ENCODE measurements around the gene AKAP13.

Gene AKAP13

GRCh38 chr15:85474700-85475316 is 94.4 kb downstream of the AKAP13 start:
- TF ChIP-seq CEBPB (IDR thresholded peaks at IDR 0.05), result no peak
- TF ChIP-seq NFIC (IDR thresholded peaks at IDR 0.05), result no peak
- TF ChIP-seq EGR1 (IDR thresholded peaks at IDR 0.05), result no peak

- no peak for TF ChIP-seq CREB1 (IDR thresholded peaks at IDR 0.05; ENCODE audit: low read depth)
- no peak for TF ChIP-seq TCF12 (IDR thresholded peaks at IDR 0.05; ENCODE audit: low read depth)
- TF ChIP-seq CEBPB (IDR thresholded peaks at IDR 0.05), result no peak
- no peak for TF ChIP-seq RAD21 (IDR thresholded peaks at IDR 0.05; ENCODE audit: low read depth)
- no peak for TF ChIP-seq NFIC (IDR thresholded peaks at IDR 0.05)
Measured at GRCh38 chr15:85475317-85475701, 94.9 kb downstream of the AKAP13 start.

GRCh38 chr15:85475711-85476110 is 95.3 kb downstream of the AKAP13 start:
- TF ChIP-seq EGR1 (IDR thresholded peaks at IDR 0.05) (no peak), EP300 (IDR thresholded peaks at IDR 0.05; ENCODE audit: borderline replicate concordance) (no peak), TCF12 (IDR thresholded peaks at IDR 0.05; ENCODE audit: low read depth) (no peak), ZBTB7A (IDR thresholded peaks at IDR 0.05; ENCODE audit: low read depth) (no peak), FOXM1 (IDR thresholded peaks at IDR 0.05; ENCODE audit: borderline replicate concordance, low read depth) (no peak), USF1 (IDR thresholded peaks at IDR 0.05) (no peak), MAX (IDR thresholded peaks at IDR 0.05) (no peak), RAD21 (IDR thresholded peaks at IDR 0.05; ENCODE audit: low read depth) (no peak), TAF1 (IDR thresholded peaks at IDR 0.05; ENCODE audit: low read depth) (no peak), CEBPB (IDR thresholded peaks at IDR 0.05) (no peak), TEAD4 (IDR thresholded peaks at IDR 0.05) (no peak)

- no peak for TF ChIP-seq CEBPB (IDR thresholded peaks at IDR 0.05)
- TF ChIP-seq CREB1 (IDR thresholded peaks at IDR 0.05; ENCODE audit: low read depth), result no peak
- no peak for TF ChIP-seq TEAD4 (IDR thresholded peaks at IDR 0.05)
- TF ChIP-seq TAF1 (IDR thresholded peaks at IDR 0.05; ENCODE audit: low read depth), result no peak
- no peak for TF ChIP-seq EP300 (IDR thresholded peaks at IDR 0.05; ENCODE audit: borderline replicate concordance)
- no peak for TF ChIP-seq FOXM1 (IDR thresholded peaks at IDR 0.05; ENCODE audit: borderline replicate concordance, low read depth)
- no peak for TF ChIP-seq RAD21 (IDR thresholded peaks at IDR 0.05; ENCODE audit: low read depth)
- TF ChIP-seq REST (IDR thresholded peaks at IDR 0.05; ENCODE audit: low read depth), result no peak
- TF ChIP-seq TCF12 (IDR thresholded peaks at IDR 0.05; ENCODE audit: low read depth), result no peak
- TF ChIP-seq ZBTB7A (IDR thresholded peaks at IDR 0.05; ENCODE audit: low read depth), result no peak
- TF ChIP-seq YY1 (IDR thresholded peaks at IDR 0.05; ENCODE audit: low read depth), result no peak
- no peak for TF ChIP-seq USF1 (IDR thresholded peaks at IDR 0.05)
- no peak for TF ChIP-seq MAX (IDR thresholded peaks at IDR 0.05)
- TF ChIP-seq NFIC (IDR thresholded peaks at IDR 0.05), result no peak
- TF ChIP-seq EGR1 (IDR thresholded peaks at IDR 0.05), result no peak
Measured at GRCh38 chr15:85477061-85477460, 96.7 kb downstream of the AKAP13 start.

- TF ChIP-seq EP300 (IDR thresholded peaks at IDR 0.05; ENCODE audit: borderline replicate concordance) (no peak), CEBPB (IDR thresholded peaks at IDR 0.05) (no peak), USF1 (IDR thresholded peaks at IDR 0.05) (no peak), ZBTB7A (IDR thresholded peaks at IDR 0.05; ENCODE audit: low read depth) (no peak), TEAD4 (IDR thresholded peaks at IDR 0.05) (no peak), REST (IDR thresholded peaks at IDR 0.05; ENCODE audit: low read depth) (no peak), EGR1 (IDR thresholded peaks at IDR 0.05) (no peak), YY1 (IDR thresholded peaks at IDR 0.05; ENCODE audit: low read depth) (no peak), NFIC (IDR thresholded peaks at IDR 0.05) (no peak)
Measured at GRCh38 chr15:85477730-85478129, 97.3 kb downstream of the AKAP13 start.

- no peak for TF ChIP-seq USF1 (IDR thresholded peaks at IDR 0.05)
- TF ChIP-seq TEAD4 (IDR thresholded peaks at IDR 0.05), result peak; percentile 26; the same call in 1 of the 2 replicates
Measured at GRCh38 chr15:85479071-85479647, 98.8 kb downstream of the AKAP13 start.
